ENCODE results near the gene PRND.

DNA sequence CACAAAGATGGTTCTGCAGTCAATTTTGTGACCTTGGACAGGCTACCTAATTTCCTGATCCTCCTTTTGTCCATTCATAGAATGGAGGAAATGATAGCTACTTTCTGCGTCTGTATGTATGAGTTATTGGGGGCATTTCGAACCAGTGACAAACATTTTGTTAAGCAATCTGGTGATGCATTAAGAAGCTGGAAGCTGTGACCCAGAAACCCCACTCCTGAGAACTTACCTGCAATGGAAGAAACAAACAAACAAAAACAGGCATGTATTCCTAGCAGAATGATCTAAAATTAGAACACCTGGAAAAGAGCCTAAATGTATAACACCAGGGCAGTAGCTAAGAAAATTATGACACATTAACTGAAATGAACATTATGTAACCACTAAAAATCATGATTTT lies 33.4 kb upstream of the PRND start:
- TF ChIP-seq, protein P1, sequence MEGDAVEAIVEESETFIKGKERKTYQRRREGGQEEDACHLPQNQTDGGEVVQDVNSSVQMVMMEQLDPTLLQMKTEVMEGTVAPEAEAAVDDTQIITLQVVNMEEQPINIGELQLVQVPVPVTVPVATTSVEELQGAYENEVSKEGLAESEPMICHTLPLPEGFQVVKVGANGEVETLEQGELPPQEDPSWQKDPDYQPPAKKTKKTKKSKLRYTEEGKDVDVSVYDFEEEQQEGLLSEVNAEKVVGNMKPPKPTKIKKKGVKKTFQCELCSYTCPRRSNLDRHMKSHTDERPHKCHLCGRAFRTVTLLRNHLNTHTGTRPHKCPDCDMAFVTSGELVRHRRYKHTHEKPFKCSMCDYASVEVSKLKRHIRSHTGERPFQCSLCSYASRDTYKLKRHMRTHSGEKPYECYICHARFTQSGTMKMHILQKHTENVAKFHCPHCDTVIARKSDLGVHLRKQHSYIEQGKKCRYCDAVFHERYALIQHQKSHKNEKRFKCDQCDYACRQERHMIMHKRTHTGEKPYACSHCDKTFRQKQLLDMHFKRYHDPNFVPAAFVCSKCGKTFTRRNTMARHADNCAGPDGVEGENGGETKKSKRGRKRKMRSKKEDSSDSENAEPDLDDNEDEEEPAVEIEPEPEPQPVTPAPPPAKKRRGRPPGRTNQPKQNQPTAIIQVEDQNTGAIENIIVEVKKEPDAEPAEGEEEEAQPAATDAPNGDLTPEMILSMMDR (IDR thresholded peaks at IDR 0.05; ENCODE audit: low read length): no peak
- no peak for TF ChIP-seq EZH2 (optimal IDR thresholded peaks at IDR 0.05; ENCODE audit: low read depth, low read length)

Measured in MM.1S (cell line).